HG02610 (cell line): ENCODE measurements around the gene ANO2.
"Not testable (repeated sequence)": the region's sequence is repeated elsewhere in the genome, so short reads cannot be mapped to it uniquely, and the experiment has no call there.

Experiments used
- ATAC-seq: cut with Tn5 transposase; IDR thresholded peaks from one replicate; pipeline ENCODE4 v1.9.1; 2021; ENCODE audit warnings: mild to moderate bottlenecking, moderate library complexity; ENCODE audit not compliant: unreplicated experiment

ANO2 gene

DNA sequence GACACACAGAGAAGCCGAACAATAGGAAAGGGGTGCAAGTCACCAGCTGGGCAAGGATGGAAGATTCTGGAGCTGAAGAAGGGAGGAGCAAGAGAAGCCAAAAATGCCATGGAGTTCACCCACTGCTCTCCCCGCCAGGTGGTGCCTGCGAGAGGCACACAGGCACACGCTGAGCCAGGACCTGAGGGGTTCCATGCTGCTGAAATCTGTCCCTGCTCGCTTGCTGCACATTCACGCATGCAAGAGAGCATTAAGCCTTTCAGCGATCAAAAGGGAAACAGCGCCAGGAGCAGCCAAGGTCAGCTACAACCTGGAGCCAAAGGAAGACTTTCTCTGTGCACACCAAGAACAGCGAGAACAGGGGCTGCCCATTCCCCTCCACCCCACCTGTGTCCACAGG, 104.1 kb downstream of the ANO2 start:
- no peak for ATAC-seq

DNA sequence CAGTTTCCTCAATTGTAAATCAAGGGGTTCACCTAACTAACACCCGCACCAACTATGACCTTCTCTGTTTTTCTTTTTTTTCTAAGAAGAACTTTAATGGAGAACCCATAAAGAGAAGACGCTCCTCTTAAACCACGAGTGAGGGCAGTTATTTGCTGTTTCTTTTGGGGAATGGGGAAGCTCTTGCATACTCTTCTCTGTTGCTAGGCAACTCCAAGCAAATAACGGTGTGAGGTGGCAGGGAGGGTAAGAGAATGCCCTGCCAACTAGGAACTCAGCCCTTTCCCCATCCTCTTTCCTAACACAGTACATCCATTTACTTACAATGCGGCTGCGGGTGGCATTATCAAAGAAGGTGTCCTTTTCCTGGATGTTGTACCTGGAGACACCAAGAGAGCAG, 114.9 kb downstream of the ANO2 start:
- ATAC-seq: no peak

DNA sequence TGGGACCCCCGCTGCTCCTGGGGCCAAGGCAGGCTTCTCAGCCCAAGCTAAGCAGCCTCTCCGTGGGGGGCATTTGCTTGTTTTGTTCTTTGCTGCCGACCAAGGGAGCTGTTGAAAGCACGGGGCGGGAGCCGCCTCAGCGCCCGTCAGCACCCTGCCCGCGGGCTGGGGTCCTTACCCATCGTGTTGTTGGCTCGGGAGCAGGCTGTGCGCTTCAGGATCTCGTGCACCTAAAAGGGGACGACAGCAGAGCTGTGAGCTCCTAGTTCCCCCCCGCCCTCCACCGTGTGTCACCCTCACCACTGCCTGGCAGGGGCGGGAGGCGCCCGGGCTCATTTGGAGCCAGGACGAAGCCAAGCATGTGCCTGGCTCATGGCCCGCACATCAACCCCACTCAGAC, 117.5 kb downstream of the ANO2 start:
- ATAC-seq: no peak

DNA sequence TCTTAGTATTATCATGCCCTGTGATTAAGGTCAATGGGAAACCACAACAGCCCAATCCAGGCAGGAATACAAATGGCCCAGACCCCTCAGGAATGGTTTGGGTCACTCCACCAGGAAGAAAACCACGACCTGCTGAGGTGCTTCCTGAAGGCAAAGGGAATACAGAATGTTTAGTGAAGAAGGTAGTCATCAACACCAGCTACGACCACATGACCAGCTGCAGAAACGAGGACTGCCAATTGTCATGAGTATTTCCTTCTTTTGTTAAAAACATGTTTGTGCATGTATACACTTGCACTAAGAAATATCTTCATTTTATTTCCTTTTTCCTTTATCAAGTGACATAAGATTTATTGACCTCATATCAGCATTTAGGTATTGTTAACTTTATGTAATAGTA, 119.3 kb downstream of the ANO2 start:
- not testable (repeated sequence) for ATAC-seq

DNA sequence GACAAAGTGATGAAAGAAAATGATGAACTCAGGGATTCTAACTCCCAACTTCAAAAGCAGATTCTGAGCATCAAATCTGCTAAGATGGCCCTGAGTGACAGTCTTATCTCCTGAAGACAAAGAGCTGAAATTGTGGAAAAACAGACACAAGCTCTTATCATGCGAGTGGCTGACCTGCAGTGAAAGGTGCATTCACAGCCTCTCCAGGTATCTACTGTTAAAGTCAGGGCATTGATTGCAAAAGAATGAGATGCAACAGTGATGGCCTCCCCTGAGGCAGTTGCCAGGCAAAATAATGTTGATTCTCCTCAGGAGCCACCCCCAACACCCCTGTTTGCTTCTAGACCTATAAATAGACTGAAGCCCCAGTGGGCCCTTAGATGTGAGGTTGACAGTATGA, 126.2 kb downstream of the ANO2 start:
- ATAC-seq: not testable (repeated sequence)

DNA sequence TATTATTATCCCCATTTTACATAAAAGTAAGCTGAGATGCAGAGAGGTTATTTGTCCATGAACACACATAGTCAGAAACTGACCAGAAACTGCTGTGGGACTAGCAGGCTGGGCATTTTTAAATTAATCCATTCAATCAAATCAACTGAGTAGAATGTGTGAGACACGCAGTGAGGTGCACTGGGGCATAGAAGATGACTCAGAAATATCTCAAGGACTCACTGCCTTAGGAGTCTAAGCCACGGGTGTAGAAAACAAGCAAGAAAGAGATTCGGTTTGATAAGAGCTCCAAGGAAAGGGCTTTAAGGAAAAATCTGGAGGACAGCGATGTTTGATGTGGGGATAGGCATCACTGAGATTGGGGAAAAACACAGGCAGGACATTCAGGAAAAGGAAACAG, 127.8 kb downstream of the ANO2 start:
- no peak for ATAC-seq

DNA sequence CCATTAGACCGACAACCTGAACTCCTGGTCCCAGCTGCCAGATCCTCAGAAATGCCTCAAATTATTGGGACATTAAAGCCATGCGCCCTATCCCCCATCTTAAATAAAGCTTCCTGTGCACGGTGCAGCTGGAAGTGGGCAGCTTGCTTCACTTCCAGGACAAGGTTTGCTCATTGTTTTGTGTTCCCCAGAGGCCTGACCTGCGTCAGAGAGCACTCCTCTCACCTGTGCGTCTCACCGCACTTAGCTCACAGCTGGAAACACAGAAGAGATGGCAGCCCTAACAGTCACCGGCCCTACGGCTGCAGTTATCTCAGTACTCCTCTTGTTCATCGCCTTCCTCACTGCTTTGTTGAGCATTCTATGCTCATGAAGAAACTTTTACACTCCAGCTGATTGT, 135.5 kb downstream of the ANO2 start:
- no peak for ATAC-seq

DNA sequence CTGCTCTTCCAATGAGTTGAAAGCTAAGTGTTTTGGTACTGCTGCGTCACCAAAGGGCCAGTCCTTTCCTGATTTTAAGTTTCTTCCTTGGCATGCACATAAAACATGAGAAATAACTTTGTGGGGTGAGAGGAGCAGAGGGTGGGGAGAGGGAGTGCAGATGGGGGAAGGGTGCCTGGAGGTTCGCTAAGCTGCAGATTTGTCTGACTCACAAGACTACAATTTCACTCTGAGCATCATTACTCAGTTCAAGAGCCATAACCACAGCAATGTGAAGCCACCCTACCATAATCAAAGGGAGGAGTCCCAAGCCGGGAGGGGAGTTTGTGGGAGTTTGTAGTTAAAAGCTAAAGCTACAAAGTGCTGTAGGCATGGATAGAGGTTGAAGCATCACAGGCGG, 136.1 kb downstream of the ANO2 start:
- no peak for ATAC-seq

DNA sequence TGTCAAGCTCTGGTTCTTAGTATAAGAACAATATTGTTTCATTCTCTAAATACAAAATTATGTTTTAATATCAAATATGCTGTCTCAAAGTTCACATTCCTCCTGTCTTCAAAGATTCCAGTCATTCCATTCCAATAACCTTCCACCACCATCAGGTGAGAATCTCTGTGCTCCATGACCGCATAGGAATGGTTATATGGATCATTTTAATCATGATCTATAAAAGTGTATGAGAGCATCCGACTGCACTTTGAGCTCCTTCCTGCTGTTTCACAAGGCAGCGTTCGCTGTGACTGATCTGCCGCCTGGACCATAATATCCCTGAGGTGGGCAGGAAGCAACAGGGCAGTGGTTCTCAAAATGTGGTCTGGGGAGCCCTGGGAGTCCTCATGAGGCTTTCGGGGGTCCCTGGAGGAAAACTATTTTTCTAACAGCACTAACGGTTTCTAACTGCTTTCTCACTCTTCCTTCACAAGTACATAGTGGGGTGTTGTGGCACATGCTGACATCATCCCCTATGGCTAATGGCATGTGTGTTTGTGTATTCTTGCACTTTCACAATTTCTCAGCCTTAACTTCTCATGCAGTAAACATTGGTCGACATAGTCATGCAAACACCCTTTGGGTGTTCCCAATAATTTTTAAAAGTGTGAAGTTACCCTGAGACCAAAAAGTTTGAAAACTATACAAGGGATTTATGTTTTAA, 137.4 kb downstream of the ANO2 start:
- ATAC-seq: no peak

DNA sequence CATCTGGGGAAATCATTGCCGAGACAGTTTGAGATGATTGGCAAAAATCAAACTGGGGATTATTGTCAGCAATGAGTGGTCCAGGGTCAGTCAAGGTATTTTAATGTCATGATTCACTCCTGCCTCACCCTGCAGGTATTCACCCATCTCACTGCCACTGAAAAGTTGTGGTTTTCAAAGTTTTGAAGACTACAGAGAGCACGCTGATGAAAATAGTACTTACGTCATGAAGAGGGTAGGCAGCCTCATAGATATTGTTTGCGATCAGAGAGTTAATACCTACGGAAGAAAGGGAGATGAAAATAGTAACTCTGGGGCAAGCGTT, 138.0 kb downstream of the ANO2 start:
- ATAC-seq: no peak

DNA sequence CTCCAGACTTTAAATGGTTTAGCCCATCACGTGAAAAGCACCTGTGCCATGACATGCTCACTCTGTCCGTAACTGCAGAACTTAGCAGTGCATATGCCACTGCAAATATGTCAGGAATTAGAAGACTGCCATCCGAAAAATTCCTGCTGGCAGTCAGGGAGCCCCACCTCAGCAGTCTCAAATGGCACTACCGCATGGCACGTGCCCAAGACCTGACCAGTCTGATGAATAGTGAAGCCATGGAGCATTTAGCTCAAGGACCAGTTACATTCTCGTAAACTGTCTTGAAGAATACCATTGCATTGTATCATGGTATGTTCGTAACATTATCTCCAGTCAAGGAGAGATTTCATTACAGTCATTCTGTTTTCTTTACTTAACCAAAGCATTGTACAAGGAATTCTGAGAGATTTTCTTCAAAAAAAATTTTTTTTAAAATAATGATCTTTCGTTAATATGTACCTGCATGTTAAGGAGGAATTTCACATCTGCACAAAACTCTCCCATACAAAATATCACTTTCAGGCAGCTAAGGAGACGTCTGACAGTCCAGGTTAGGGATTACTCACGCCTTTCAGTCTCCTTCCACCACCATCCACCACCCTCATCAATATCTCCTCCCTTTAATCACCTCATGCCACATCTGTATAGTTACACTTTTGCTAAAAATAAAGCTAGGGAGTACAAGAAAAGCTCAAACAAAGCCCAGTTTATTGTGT, 138.5 kb downstream of the ANO2 start:
- no peak for ATAC-seq

DNA sequence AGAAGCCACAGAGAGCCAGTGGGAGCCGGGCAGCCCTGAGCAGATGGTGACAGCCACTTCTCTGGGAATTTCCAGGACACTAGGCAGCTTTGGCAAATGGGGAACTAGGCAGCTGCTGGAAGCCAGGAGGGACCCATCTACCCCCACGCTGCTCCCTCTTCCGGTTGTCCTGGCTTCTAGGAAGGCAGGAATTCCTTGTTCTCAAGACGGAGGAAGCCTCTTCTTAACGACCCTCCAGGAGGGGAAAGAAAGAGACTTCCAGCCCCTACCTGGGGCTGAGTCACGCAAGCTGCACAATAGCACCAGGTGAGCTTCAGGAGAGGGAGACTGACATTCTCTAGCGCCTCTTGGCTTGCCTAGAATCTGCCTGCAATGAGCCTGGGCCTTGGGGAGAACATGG, 141.5 kb downstream of the ANO2 start:
- no peak for ATAC-seq

DNA sequence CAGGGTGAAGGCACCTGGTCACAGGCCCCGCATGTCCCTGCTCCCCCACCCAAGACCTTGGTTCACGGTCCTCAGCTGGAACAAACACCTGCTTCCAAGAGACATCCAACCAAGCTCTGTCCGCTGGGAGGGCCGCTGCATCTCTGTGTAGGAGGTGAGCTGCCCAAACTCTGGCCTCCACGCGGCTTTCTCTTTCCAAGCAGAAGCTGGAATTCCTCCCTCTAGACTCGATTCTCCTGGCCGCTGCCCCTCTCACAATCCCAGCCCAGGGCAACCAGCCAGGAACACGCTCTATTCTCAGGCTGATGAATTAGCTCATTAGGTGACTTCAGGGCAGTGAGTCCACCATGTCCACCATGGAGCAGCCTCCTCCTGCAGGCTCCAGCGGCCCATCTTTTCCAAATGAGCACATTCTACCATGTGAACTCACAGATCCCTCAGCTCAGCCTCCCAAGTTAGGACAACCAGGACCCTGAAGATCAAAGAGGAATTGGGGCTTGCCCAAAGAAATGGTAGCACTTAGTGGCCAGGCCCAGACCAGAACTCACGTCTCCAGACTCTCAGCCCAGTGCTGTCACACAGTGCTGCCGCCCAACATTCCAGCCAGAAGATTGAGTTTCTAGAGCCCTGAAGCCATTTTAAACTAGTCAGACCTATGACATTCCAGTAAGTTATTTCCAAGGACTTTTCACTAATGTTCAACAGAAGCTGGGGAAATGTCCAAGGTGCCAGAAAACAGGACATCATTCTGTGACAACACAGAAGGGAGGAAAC, 146.6 kb downstream of the ANO2 start:
- no peak for ATAC-seq

DNA sequence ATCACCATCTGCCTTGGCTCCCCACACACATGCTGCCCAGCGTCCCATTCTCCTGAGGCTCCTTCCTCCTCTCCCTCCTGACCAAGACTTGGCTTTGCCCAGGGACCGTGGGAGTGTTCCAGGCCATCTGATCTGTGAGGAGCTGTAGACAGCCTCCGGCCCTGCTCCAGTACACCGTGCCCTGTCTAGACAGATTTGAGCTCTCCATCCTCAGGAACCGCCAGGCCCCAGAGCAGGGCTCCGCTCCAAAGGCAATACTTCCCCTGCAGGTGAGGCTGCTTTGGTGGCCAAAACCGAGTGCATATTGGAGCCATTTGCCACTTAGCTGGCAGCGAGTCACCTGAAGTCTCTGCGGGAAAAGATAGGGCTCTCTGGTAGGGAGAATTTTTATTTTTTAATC, 147.4 kb downstream of the ANO2 start:
- no peak for ATAC-seq

DNA sequence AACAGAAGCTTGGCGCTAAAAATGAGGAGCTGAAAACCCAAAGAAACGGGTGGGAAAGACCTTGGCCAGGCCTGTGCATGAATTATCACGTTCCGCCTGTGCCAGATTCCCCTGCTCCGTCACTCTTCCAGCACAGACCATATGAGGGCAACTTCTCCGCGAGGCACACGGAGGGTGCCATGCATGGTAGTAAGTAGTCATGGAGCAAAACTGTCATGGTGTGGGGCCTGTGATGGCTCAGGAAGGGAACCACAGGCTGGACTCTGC, 148.2 kb downstream of the ANO2 start:
- ATAC-seq: no peak

DNA sequence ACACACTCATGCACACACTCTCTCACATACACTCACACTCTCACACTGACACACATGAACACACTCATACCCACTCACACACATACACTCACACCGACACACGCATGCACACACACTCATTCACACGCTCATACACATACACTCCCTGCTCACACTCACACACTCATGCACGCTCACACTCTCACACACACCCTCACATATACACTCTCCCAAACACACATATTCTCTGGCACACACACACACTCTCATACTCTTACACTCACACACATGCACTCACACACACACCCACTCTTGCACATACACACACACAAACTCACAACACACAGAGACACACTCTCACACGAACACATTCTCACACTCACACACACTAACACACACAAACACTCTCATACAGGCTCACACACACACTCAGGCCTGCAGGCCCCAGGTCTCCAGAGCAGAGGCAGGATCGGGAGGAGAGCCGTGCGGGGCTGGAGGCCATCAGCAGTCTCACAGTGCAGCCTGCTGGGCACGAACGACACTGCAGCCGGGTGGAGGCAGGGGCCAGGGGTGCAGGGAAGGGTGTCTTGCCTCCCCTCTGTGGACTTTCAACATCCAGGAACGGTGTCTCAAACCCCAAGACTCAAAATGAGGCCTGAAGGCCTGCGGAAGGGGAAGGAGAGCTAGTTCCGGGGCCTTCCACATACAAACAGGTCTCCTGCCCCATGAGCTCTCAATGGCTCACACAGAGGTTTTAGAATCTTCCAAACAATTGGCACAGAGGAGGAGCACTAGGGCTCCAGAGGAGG, 148.7 kb downstream of the ANO2 start:
- ATAC-seq: no peak

DNA sequence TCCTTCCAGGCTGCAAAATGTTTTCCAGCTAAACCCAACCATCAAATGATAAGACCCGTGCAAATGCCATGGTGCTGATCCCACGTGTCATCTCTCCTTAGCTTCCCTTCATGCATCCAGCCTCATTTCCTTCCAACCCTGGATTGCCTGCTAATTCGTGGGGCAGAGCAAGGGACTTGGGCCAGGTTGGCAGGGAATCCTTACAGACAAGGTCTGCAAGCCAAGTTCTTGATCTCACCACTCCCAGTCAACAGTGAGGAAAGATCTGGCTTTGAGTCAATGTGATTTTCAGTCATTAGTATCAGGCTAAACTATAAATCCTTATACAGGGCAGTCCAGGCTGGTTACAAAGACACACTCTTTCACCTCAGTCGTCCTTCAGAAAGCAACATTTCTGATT, 150.9 kb downstream of the ANO2 start:
- no peak for ATAC-seq

DNA sequence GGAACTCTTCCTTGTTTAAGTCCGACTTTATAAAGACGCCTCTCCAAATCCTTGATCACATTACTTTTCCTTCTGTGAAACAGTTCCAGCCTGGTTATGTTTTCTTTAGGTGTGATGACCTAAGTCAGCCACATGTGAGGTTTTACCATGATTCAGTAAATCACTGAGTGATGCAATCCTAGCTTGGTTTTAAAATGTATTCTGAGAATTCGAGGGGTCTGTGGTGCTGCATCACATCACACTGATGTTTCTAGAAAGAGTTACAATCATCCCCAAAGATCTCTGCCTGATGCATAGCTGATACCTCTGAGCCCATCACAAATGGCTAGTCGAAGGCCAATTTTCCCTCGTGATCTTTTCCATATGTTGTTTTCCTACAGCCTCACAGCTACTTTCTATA, 152.7 kb downstream of the ANO2 start:
- no peak for ATAC-seq

DNA sequence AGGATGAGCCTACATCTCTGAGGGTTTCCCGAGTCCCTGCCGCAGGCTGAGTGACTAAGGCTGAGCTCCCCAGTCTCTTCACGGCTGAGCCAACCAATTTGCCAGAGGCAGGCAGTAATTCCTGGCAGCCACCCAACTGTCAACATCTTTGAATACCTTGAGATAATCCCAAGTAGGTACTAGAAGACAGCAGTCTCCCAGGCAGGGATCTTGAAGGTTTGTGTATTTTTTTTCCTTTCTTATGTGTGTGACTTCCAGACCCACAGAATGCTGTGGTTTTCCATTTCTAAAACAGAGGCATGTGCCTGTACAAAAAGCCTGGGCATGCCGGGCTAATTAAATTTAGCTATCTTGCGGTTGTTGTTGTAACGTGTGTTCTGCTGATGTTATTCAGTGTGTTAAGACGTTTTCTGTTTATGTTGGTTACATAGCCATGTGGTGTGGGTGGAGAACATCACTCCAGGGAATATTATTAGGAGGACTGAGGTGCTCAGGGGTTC, 155.5 kb downstream of the ANO2 start:
- no peak for ATAC-seq

DNA sequence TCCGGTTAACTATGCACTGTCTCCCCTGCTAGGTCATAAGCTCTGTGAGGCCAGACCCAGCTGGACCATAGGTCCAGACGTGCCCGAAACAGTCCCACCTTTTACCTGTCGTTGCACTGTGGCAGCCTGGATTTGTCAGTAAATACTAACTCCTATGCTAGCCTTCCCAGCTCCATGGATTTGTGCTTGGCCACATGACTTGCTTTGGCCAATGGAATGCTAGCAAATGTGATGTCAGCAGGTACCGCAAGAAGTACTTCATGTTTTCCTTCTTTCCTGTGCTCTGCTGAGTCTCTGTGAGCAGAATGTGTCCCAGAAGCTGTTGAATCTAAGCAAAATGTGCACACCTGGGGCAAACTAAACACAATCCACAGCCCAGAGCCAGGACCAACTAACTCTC, 157.2 kb downstream of the ANO2 start:
- no peak for ATAC-seq

DNA sequence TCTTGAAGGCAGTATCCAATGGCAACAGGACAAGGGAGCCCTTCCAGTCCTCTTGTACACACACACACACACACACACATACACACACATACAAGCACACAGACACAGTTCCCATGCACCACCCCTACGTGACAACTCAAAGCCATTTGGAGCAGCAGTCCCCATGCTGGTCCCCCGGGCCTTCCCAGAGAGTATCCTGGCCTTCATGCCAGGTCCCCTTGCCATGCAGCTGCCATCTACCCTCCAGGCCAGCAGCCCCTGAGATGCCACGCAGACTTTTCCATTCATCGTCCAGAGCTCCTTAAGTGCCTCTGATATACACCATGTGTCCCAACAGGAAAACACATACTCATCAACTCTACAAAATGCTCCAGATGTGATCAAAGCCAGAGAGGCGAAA, 159.5 kb downstream of the ANO2 start:
- ATAC-seq: no peak
